ENCODE measurements around the gene LCA5. TPM values are rescaled to one million over a fixed set of nuclear protein-coding genes. Genes with fewer than 3 reads are reported as not detected.

The LCA5 gene
- total RNA-seq, 4 donors from 2014 or later = 5.2 to 11.5 (median 8.5) TPM

- Histone ChIP-seq H3K27ac (replicated peaks in 1 of 4) (no peak overlapping the region), H3K9me3 (no peaks in the 10 kb centered on the region), H3K4me3 (no peak overlapping the region), H3K4me1 (no peaks in the 10 kb centered on the region), H3K27me3 (no peaks in the 10 kb centered on the region), H3K36me3 (no peaks in the 10 kb centered on the region)
- no peak for TF ChIP-seq POLR2AphosphoS5 (IDR thresholded peaks at IDR 0.05)
- no peak for TF ChIP-seq EP300 (IDR thresholded peaks at IDR 0.05)
- no peak for TF ChIP-seq POLR2A (IDR thresholded peaks at IDR 0.05; ENCODE audit: low read depth)
- TF ChIP-seq, protein P1, sequence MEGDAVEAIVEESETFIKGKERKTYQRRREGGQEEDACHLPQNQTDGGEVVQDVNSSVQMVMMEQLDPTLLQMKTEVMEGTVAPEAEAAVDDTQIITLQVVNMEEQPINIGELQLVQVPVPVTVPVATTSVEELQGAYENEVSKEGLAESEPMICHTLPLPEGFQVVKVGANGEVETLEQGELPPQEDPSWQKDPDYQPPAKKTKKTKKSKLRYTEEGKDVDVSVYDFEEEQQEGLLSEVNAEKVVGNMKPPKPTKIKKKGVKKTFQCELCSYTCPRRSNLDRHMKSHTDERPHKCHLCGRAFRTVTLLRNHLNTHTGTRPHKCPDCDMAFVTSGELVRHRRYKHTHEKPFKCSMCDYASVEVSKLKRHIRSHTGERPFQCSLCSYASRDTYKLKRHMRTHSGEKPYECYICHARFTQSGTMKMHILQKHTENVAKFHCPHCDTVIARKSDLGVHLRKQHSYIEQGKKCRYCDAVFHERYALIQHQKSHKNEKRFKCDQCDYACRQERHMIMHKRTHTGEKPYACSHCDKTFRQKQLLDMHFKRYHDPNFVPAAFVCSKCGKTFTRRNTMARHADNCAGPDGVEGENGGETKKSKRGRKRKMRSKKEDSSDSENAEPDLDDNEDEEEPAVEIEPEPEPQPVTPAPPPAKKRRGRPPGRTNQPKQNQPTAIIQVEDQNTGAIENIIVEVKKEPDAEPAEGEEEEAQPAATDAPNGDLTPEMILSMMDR (IDR thresholded peaks at IDR 0.05) = no peak
- DNase-seq (ENCODE audit: extremely low spot score) = no peak
- intact Hi-C loops (cut with DNase I) = loop anchor here (5.0 kb wide), 1 partner anchor 248 kb away; no protein-coding TSS in a partner anchor
- 75% methylated on average over 2 of the region's 2 CpGs for WGBS
Measured at GRCh38 chr6:79564636-79565035, 27.4 kb upstream of the LCA5 start.

DNA sequence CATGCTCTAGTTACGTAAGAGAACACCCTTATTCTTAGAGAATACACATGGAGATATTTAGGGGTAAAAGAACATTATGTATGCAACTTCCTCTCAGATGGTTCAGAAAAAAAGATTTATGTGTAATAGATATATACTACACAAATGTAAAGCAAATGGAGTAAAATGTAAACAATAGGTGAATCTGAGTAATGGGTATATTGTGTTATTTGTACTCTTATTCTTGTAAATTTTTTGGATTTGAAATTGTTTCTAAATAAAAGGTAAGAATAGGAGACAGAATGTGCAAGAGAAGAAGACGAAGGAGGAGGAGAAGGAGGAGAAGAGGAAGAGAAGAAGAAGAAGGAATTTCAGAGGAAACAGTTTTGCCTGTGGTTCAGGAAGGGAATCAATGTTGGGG is 22.5 kb upstream of the LCA5 start:
- no peak for DNase-seq (ENCODE audit: extremely low spot score)
- intact Hi-C loops (cut with DNase I) = no loop called here

GRCh38 chr6:79557673-79558467 is 20.6 kb upstream of the LCA5 start:
- WGBS = 66% methylated on average over 2 of the region's 2 CpGs
- Histone ChIP-seq H3K4me1 (peaks cover 0 to 11% (median 5%) of the 10 kb centered on the region in 4 donors), H3K36me3 (peaks cover 0 to 4% (median 0%) of the 10 kb centered on the region in 4 donors), H3K9me3 (no peaks in the 10 kb centered on the region), H3K27me3 (no peaks in the 10 kb centered on the region), H3K4me3 (no peak overlapping the region), H3K27ac (replicated peaks in 1 of 4) (no peak overlapping the region)
- no peak for DNase-seq (ENCODE audit: extremely low spot score)
- intact Hi-C loops (cut with DNase I) = no loop called here
- TF ChIP-seq POLR2AphosphoS5 (IDR thresholded peaks at IDR 0.05) = no peak

More for the DNA sequence above, 22.5 kb upstream of the LCA5 start:
- Histone ChIP-seq H3K27me3 (no peaks in the 10 kb centered on the region), H3K4me1 (peaks cover 0 to 11% (median 5%) of the 10 kb centered on the region in 4 donors), H3K36me3 (peaks cover 0 to 4% (median 0%) of the 10 kb centered on the region in 4 donors), H3K9me3 (no peaks in the 10 kb centered on the region), H3K27ac (replicated peaks in 1 of 4) (no peak overlapping the region), H3K4me3 (no peak overlapping the region)
- TF ChIP-seq EP300 (IDR thresholded peaks at IDR 0.05) = no peak
- no peak for TF ChIP-seq POLR2A (IDR thresholded peaks at IDR 0.05; ENCODE audit: low read depth)
- TF ChIP-seq, protein P1 (IDR thresholded peaks at IDR 0.05) = no peak
- no peak for TF ChIP-seq POLR2AphosphoS5 (IDR thresholded peaks at IDR 0.05)
- WGBS = 80% methylated on average over 2 of the region's 2 CpGs

DNA sequence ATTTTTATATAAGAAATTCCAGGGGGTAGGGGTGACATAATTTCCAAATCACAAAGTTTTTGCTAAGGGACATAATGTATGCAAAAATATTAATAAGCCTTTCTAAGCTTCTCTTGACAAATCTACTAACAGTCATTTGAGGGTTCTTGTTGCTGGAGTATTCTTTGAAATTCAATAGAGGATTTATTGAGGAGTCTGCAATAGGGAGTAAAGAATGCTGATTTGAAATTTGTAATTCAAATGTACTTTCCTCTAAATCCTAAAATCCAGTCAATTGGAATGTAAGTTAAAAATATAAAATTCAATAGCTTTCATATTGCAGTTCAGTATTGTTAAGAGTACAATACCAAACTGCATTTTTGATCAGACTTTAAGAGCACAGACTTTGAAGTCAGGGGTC is 17.1 kb upstream of the LCA5 start:
- peaks cover 0 to 11% (median 5%) of the 10 kb centered on the region in 4 donors for H3K4me1 ChIP-seq
- H3K27me3 ChIP-seq = no peaks in the 10 kb centered on the region
- H3K27ac ChIP-seq (replicated peaks in 1 of 4) = no peak overlapping the region
- H3K9me3 ChIP-seq = no peaks in the 10 kb centered on the region
- TF ChIP-seq EP300 (IDR thresholded peaks at IDR 0.05) (no peak), POLR2A (IDR thresholded peaks at IDR 0.05; ENCODE audit: low read depth) (no peak), POLR2AphosphoS5 (IDR thresholded peaks at IDR 0.05) (no peak)
- TF ChIP-seq, protein P1 (IDR thresholded peaks at IDR 0.05) = no peak
- no peak for DNase-seq (ENCODE audit: extremely low spot score)
- H3K4me3 ChIP-seq = no peak overlapping the region
- peaks cover 0 to 15% (median 7%) of the 10 kb centered on the region in 4 donors for H3K36me3 ChIP-seq
- intact Hi-C loops (cut with DNase I) = no loop called here

GRCh38 chr6:79551401-79551800 is 14.2 kb upstream of the LCA5 start:
- peaks cover 0 to 15% (median 7%) of the 10 kb centered on the region in 4 donors for H3K36me3 ChIP-seq
- TF ChIP-seq, protein P1 (IDR thresholded peaks at IDR 0.05) = no peak
- no peak for TF ChIP-seq POLR2A (IDR thresholded peaks at IDR 0.05; ENCODE audit: low read depth)
- no peak overlapping the region for H3K4me3 ChIP-seq
- H3K9me3 ChIP-seq = no peaks in the 10 kb centered on the region
- intact Hi-C loops (cut with DNase I) = no loop called here
- no peaks in the 10 kb centered on the region for H3K27me3 ChIP-seq
- peaks cover under 1 to 12% (median 9%) of the 10 kb centered on the region in 4 donors for H3K4me1 ChIP-seq
- H3K27ac ChIP-seq (replicated peaks in 1 of 4) = no peak overlapping the region
- WGBS = 100% methylated on average over 1 of the region's 2 CpGs
- no peak for DNase-seq (ENCODE audit: extremely low spot score)
